Measurements from ENCODE around the gene EIF2B5. TPM values are rescaled to one million over a fixed set of nuclear protein-coding genes. Genes with fewer than 3 reads are reported as not detected.
A peak's percentile ranks its signal among the peaks of the same experiment; 100 is the strongest.

The EIF2B5 gene
- total and polyA plus RNA-seq, 9 of the 15 experiments (the other 6 are each of a cell fraction or from before 2014, with no cell fraction given): 19.1 to 92.4 (median 74.0) TPM

GRCh38 chr3:184145111-184145524, 10.0 kb downstream of the EIF2B5 start (continued):
- TF ChIP-seq CTCF (IDR thresholded peaks at IDR 0.05 in 2 of 3, conservative IDR thresholded peaks at IDR 0.05 in 1 of 3; ENCODE audit: insufficient read depth in 2 of 3, low read depth in 1 of 3, low read length in 3 of 3) (peak; percentile 52 to 69 (median 59)), REST (IDR thresholded peaks at IDR 0.05; ENCODE audit: borderline replicate concordance) (peak; percentile 59; the same call in 1 of the 2 replicates), REST (CRISPR knock-in tag; IDR thresholded peaks at IDR 0.05; ENCODE audit: low read depth) (no peak), DPF2 (IDR thresholded peaks at IDR 0.05) (no peak), NUFIP1 (IDR thresholded peaks at IDR 0.05; ENCODE audit: partially characterized antibody) (no peak), USF1 (CRISPR knock-in tag; IDR thresholded peaks at IDR 0.05) (peak; percentile 19; the same call in 1 of the 2 replicates), RAD21 (CRISPR knock-in tag; conservative IDR thresholded peaks at IDR 0.05 in 1 of 2, IDR thresholded peaks at IDR 0.05 in 1 of 2) (peak; percentile 47 to 65)
- TF ChIP-seq, protein P1, sequence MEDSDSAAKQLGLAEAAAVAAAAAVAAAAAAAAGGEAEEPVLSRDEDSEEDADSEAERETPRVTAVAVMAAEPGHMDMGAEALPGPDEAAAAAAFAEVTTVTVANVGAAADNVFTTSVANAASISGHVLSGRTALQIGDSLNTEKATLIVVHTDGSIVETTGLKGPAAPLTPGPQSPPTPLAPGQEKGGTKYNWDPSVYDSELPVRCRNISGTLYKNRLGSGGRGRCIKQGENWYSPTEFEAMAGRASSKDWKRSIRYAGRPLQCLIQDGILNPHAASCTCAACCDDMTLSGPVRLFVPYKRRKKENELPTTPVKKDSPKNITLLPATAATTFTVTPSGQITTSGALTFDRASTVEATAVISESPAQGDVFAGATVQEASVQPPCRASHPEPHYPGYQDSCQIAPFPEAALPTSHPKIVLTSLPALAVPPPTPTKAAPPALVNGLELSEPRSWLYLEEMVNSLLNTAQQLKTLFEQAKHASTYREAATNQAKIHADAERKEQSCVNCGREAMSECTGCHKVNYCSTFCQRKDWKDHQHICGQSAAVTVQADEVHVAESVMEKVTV (CRISPR knock-in tag; IDR thresholded peaks at IDR 0.05): 0 out of 2 replicates have a peak, but pooled peaks have one; percentile 9
